Effector CD8-positive, alpha-beta T cell (primary cell): ENCODE data around the gene MYO3B.
"Not testable (repeated sequence)": the region's sequence is repeated elsewhere in the genome, so short reads cannot be mapped to it uniquely, and the experiment has no call there.

ENCODE experiments used
- DNase-seq: peaks from one replicate; lab custom pipeline; 2025; lab: John Stamatoyannopoulos, UW

MYO3B gene

DNA sequence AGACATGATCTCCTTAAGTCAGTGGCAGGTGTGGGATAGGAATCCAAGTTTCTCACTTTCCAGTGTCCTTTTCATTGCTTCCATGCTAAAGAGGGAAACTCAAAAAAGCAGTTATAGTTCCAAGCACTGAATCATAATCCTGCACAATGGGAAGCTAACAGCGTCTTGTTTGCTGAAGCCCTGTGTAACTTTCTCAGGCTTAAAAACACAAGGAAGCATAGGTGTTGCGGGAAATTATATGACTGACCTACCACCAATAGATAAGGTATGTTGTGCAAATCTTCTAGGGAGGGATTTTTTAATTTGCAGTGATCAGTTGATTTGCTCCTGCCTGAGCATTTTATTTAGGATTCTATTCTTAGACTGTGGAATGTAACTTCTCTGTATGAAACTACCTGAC, 250.9 kb downstream of the MYO3B start:
- DNase-seq: no peak

DNA sequence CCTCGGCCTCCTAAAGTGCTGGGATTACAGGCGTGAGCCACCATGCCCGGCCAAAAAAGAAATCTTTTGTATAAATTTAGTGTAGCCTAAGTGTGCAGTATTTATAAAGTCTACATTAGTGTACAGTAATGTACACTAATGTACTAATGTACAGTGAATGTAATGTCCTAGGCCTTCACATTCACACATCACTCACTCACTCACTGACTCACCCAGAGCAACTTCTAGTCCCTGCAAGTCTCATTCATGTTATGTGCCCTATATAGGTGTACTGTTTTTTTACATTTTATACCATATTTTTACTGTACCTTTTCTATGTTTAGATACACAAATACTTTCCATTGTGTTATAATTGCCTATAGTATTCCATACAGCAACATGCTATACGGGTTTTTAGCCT, 254.9 kb downstream of the MYO3B start:
- no peak for DNase-seq

- DNase-seq: no peak
Observed at GRCh38 chr2:170433448-170433847, 255.5 kb downstream of the MYO3B start.

DNA sequence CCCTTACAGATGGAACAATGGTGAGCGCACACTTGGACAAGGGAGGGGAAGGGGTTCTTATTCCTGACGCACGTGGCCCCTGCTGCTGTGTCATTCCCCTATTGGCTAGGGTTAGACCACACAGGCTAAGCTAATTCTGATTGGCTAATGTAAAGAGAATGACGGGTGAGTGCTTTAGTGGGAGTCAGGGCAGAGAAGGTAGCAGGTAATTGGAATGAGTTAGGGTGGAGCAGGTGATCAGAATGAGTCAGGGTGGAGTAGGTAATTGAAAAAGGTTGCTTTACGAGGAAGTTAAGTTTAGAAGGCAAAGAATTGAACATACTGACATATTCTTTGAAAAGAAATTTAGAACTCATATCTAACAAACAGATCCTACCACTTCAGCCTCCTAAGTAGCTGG, 256.4 kb downstream of the MYO3B start:
- not testable (repeated sequence) for DNase-seq

DNA sequence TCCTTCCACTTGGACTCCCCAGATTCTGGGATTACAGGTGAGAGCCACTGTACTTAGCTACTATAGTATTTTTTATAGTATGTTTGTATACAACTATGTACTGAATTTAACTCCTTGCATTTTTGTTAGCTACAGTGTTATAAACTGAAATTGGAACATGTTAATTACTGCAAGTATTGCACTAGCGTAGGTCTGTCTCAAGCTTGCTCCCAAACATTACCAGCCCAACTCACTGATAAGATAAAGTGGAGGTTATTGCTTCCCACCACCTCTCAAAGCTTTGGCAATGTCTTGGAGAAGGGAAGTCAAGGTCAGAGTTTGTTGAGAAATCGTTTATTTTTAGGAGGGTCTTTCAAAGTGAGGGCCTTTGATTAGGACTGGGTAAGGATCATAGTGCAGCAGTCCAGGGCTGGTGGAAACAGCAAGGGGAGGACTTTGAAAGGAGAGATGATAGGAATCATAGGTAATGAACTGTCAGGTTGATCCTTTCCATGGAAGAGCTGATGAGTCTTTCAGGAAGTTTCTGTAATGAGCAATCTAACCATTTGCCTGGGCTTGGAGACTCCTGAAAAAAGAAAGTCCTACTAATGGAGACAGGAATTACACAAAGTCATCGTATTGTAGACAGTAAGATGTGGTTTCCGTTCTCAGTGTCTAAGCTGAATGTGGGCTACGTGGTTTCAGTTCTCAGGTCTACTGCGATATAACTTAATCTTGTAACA, 257.1 kb downstream of the MYO3B start:
- no peak for DNase-seq

DNA sequence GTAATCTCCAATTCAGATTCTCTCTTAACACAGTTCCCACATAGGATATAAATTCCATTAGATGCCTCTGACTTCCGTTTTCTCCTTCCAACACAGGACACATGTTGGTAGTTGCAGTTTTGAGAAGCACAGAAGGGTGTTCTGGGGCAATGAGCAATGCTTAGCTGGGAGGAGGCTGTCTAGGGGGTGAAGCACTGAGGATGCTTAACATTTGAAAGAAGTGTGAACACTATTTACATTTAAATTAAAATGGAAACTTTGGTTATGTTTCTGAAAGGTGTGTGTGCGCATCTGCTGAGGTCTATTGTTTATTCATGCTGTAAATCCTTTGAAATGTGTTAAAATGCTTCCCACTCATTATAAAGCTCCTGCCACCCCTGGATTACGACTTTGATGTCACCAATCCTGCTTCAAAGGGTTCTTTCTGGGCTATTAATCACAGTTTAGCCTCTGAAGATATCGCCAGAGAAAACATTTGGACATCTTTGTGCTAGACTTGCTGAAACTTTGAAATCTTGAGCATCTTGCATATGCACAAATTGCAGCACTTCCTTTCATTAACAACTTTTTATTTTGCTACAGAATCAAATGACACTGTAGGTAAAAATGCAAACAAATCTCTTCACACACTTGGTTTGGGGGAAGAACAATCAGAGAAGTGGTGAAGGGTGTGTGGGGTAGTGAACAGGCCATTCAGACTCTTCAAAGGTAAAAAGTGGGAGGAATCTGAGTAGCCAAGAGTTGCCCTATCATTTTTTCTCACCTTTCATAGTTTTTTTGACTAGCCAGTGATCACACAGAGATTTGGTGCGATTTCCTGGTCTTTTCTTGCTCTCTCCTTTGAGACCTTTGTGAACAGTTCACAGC, 258.4 kb downstream of the MYO3B start:
- DNase-seq: no peak

DNA sequence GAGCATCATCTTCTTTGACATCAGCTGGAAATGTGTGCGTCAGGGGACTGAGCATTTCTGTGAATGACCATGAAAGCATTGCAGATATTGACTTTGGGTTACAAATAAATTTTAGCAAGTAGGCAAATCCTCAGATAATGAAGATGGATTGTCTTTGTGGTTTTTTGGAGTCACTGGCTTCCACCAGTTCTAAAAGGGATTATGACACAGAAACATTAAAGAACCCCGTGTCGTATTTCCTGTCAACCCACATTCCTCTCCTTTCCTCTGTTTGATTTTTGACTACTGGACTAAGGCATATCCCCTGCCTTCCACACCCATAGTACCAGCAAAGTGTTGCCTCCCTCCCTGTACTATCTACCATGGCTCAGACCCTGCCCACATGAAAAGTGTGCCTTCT, 268.1 kb downstream of the MYO3B start:
- DNase-seq: no peak

DNA sequence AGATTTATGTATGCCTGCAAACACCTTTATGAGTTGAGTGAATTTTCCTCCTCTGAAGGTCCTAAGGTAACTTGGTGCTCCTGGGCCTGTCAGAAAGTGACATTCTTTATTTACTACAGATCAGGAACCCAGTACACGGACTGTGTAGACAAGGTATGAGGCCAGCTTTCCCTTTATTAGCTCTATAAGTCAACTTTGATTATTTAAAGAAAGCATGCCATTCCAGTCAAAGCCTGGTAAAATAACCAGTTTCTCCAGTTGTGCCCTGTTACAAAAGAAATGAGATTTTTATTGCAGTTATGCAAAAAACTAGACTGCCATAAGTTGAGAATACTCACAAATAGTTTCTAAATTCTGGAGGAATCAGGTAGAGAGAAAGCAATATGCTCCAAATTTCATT, 271.1 kb downstream of the MYO3B start:
- no peak for DNase-seq

DNA sequence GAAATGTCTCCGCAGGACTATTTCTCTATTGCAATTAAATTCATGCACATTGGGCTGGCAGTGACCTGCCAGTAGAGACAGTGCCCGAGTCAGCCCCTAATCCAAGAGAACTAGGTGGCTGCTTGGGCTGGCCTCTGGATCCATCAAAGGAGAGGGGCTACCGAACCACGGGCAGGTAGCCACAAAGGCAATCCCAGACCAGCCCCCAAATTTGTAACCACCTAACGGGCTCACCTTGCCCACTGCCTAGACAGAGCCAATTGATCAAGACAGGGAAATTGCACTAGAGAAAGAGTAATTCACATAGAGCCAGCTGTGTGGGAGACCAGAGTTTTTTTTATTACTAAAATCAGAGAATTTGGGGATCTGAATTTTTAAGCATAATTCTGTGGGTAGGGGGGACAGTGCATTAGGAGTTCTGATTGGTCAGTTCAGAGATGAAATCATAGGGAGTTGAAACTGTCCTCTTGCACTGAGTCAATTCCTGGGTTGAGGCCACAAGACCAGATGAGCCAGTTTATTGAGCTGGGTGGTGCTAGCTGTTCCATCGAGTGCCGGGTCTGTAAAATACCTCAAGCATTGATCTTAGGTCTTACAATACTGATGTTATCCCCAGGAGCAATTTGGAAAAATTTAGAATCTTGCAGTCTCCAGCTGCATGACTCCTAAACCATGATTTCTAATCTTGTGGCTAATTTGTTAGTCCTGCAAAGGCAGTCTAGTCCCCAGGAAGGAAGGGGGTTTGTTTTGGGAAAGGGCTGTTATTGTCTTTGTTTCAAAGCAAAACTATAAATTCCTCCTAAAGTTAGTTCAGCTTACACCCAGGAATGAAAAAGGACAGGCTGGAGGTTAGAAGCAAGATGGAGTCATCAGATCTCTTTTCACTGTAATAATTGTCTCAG, 276.8 kb downstream of the MYO3B start:
- DNase-seq: no peak

DNA sequence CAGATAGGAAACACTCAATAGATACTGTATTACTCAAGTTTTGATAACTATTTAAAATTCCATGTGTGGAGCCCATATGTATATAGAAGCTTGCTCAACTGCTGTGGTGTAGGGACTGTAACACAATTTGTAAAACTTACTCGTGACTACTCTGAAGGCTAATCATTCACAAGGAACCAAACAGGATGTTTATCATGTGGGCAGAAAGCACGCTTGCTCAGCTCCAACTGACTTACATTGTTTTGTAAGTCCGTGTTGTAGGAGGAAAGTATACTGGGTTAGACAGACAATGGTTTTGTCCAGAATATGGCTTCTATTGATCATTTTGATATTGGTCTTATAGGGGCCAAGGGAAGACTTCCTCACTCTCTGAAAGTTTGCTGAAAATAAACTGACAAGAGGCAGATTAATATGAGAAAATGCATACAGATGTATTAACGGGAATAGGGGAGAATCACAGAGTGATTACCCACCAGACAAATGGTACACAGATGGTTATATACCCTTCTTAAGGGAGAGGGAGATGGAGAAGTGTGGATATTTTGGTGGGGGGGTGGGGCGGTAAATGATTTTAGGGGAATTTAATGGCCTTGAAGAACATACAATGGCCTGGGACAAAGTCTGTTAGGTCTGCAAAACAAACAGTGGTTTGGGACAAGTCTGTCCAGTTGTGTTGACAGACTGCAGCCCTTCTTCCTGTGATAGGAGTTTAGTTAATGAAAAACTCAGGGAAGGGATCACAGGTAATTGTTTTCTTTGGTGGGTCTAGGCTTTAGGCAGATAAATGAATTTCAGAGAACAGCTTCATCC, 277.9 kb downstream of the MYO3B start:
- no peak for DNase-seq

DNA sequence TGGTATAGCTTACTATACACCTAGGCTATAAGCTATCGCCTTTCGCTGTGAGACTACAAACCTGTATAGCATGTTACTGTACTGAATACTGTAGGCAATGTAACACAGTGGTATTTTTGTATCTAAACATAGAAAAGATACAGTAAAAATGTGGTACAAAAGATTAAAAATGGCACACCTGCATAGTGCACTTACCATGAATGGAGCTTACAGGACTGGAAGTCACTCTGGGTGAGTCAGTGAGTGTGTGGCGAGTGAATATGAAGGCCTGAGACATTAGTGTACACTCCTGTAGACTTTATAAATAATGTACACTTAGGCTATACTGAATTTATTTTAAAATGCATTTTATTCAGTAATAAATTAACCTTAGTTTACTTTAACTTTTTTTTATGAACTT, 279.0 kb downstream of the MYO3B start:
- no peak for DNase-seq

- DNase-seq: no peak
Observed at GRCh38 chr2:170457742-170458141, 279.8 kb downstream of the MYO3B start.

DNA sequence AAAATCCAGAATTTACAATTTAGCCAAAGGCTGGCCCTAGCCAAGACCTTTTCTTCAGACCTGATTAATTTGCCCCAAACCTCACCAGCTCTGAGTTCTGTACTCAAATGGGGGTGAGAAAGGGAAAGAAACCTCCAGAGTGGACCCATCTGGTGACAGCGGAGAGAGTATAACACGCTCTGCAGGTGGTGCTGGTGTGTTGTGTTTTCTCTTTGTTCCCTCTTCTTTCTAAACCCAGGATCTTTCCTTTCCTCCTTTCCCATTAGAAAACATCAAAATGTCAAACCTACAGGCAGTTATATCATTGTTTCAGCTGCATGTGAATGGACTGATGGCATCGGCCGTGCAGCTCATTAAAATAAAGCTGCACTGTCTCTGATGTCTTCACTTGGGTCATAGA, 283.9 kb downstream of the MYO3B start:
- DNase-seq: no peak

- DNase-seq: no peak
Observed at GRCh38 chr2:170462433-170463205, 284.7 kb downstream of the MYO3B start.

DNA sequence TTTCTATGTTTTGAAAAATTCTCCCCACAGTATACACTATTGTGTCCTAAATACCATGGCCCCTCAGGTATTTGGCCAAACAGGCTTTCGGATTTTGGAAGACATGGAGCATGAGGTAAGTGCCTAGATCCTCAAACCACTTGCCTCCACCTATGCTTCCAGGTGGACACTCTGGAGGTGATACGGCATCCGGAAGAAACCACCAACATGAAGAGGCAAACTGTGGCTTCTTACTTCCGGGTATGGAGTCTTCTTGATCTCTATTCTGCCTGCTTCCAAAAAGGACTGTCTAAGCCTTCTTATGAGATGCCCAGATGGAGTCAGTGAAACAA, 285.2 kb downstream of the MYO3B start:
- no peak for DNase-seq

DNA sequence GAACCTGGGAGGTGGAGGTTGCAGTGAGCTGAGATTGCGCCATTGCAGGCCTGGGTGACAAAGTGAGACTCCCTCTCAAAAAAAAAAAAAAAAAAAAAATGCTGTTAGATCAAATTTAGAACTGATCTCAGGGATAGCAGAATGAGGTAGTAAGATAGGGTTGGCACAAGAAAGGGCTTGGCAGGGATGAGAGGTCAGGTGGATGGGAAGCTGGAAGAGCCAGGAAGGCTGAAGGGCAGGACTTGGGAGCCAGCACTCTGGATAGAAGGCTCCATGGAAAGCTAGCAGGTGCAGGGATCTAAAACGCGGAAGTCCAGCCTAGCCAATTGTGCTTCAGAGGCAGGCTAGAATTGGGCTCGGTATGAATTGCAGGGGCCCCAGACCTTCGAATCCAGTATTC, 286.3 kb downstream of the MYO3B start:
- DNase-seq: no peak

- DNase-seq: no peak
Observed at GRCh38 chr2:170465241-170465640, 287.3 kb downstream of the MYO3B start.

DNA sequence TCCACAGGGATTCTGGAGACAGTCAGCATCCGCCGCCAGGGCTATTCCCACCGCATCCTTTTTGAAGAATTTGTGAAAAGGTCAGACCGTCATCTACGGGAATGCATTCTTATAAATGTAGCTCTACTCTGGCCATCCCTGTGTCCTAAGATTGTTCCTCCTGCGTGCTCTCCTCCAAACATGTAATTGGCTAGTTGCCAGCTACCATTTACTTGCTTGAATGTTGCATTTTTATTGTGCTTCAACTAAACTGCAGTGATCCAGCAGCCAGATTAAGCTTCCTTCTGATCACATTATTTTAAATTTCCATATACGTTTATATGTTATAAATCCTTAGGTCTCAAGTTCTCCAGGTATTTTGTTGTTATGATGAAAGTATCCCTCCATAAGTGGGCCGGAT, 288.7 kb downstream of the MYO3B start:
- no peak for DNase-seq

DNA sequence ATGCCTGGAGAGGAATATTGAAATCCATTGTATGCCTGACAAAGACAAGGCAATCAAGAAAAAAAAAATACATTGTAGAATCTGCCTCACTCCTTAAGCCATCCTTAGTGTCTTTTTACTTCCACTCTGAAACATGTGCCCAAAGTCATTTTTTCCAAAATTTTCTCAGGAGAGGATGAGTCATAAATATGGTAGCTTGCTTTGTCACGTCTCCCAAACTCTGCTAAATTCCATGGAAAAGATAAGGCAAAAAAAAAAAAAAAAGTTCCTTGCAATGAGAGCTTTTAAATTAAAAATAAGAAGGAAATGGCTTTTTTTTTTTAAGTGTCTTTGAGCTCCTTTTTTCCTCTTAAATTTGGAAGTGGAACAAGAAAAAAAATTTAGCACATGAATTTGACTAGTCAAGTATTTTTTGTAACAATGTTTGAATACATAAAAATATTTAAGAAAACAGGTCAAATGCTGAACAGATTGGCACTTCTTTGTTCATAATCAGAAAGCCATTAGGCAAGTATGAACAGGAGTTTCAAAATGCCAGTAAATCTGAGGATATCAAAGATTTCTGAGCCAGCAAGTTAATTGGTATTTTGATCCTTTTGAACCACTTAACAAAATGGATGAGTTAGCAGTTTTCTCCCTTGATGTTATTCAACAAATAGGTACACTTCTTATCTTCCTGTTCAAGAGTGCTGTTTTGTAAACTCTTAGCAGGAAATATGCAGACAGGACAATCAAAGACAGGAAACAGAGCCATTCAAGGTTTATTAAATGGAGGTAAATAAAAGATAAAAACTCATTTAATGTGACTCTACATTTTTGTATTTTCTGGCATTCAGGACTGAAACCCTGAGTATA, 289.8 kb downstream of the MYO3B start:
- no peak for DNase-seq

DNA sequence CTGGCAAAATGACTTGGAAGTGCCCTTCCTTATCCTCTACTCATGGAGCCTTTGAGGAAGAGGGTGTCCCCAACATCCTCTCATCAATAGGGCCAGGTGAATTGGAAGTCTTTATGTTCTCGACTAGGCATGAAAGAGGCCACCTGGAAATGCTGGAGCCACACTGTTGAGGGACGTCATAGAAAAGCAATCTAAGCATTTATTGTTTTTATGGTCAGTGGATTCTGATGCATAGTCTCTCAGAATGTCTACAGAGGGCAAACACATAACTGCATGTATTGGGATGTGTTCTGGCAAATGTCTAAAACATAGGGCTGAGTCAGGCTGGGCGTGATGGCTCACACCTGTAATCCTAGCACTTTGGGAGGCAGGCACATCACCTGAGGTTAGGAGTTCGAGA, 290.6 kb downstream of the MYO3B start:
- no peak for DNase-seq
